ENCODE measurements around the gene DMRT3. TPM values are rescaled to one million over a fixed set of nuclear protein-coding genes. Genes with fewer than 3 reads are reported as not detected.

Gene DMRT3
- total RNA-seq, 6 experiments from 2014 or later, result not detected

- DNase-seq, result no peak
- no peaks in the 10 kb centered on the region for H3K36me3 ChIP-seq
- TF ChIP-seq CTCF (IDR thresholded peaks at IDR 0.05) (no peak), POLR2A (IDR thresholded peaks at IDR 0.05) (no peak)
- H3K9me3 ChIP-seq, result no peaks in the 10 kb centered on the region
- H3K27me3 ChIP-seq, result peaks cover 9 to 30% of the 10 kb centered on the region in 2 donors
- 2% methylated on average over 2 of the region's 2 CpGs for WGBS (ENCODE audit: insufficient coverage, low coverage, low lambda C conversion rate, missing lambda C conversion rate)
- intact Hi-C loops (cut with DNase I), result no loop called here
- H3K4me3 ChIP-seq, result no peak overlapping the region
- no peak for ATAC-seq
- H3K27ac ChIP-seq, result no peak overlapping the region
- no peaks in the 10 kb centered on the region for H3K4me1 ChIP-seq
Observed at GRCh38 chr9:979983-980382, 3.5 kb downstream of the DMRT3 start.

- no peak overlapping the region for H3K27ac ChIP-seq
- H3K36me3 ChIP-seq, result no peaks in the 10 kb centered on the region
- no peaks in the 10 kb centered on the region for H3K9me3 ChIP-seq
- WGBS (ENCODE audit: insufficient coverage, low coverage, low lambda C conversion rate, missing lambda C conversion rate), result 6% methylated on average over 4 of the region's 4 CpGs
- H3K4me3 ChIP-seq, result no peak overlapping the region
- TF ChIP-seq POLR2A (IDR thresholded peaks at IDR 0.05) (no peak), CTCF (IDR thresholded peaks at IDR 0.05) (no peak)
- no peak for ATAC-seq
- H3K27me3 ChIP-seq, result peaks cover 9 to 25% of the 10 kb centered on the region in 2 donors
- intact Hi-C loops (cut with DNase I), result no loop called here
- H3K4me1 ChIP-seq, result no peaks in the 10 kb centered on the region
- no peak for DNase-seq
Observed at GRCh38 chr9:980640-981039, 4.2 kb downstream of the DMRT3 start.

GRCh38 chr9:981491-981898, 5.0 kb downstream of the DMRT3 start:
- peaks cover 9 to 18% of the 10 kb centered on the region in 2 donors for H3K27me3 ChIP-seq
- peak in 1 of 4 donors; percentile 22 for ATAC-seq

GRCh38 chr9:982394-983230, 6.2 kb downstream of the DMRT3 start:
- ATAC-seq (no peak), DNase-seq (no peak)
- TF ChIP-seq POLR2A (IDR thresholded peaks at IDR 0.05) (no peak), CTCF (IDR thresholded peaks at IDR 0.05) (no peak)
- Histone ChIP-seq H3K4me1 (no peaks in the 10 kb centered on the region), H3K27ac (no peak overlapping the region), H3K9me3 (no peaks in the 10 kb centered on the region), H3K36me3 (no peaks in the 10 kb centered on the region), H3K27me3 (peaks cover 9 to 18% of the 10 kb centered on the region in 2 donors), H3K4me3 (no peak overlapping the region)
- intact Hi-C loops (cut with DNase I), result no loop called here
- 37% methylated on average over 14 of the region's 15 CpGs for WGBS (ENCODE audit: insufficient coverage, low coverage, low lambda C conversion rate, missing lambda C conversion rate)

More at GRCh38 chr9:981491-981898, 5.0 kb downstream of the DMRT3 start:
- no peak for TF ChIP-seq POLR2A (IDR thresholded peaks at IDR 0.05)
- TF ChIP-seq CTCF (IDR thresholded peaks at IDR 0.05), result no peak
- H3K36me3 ChIP-seq, result no peaks in the 10 kb centered on the region
- no peaks in the 10 kb centered on the region for H3K4me1 ChIP-seq
- H3K4me3 ChIP-seq, result no peak overlapping the region
- no peak for DNase-seq
- H3K27ac ChIP-seq, result no peak overlapping the region
- H3K9me3 ChIP-seq, result no peaks in the 10 kb centered on the region
- intact Hi-C loops (cut with DNase I), result no loop called here
- 7% methylated on average over 4 of the region's 16 CpGs for WGBS (ENCODE audit: insufficient coverage, low coverage, low lambda C conversion rate, missing lambda C conversion rate)
